ENCODE data around the gene USP9X.

GRCh38 chrX:41150043-41150442, 64.8 kb downstream of the USP9X start:
- TF ChIP-seq CTCF (IDR thresholded peaks at IDR 0.05) (no peak), POLR2A (IDR thresholded peaks at IDR 0.05) (no peak)

Data from vagina (tissue), 2 donors.